Neuronal stem cell (in vitro differentiated cells): Measurements from ENCODE around the gene ACVR1B.

Experiments used
- DNase-seq: peaks from one replicate; pipeline ENCODE4 v3.0.0-alpha.2; 2013; ENCODE audit warnings: low spot score
- H2AFZ ChIP-seq: one replicate; pipeline ENCODE4 v1.6.1; 2013; ENCODE audit warnings: mild to moderate bottlenecking, low read length, inconsistent platforms
- H2AK5ac ChIP-seq: 2 replicates; pipeline ENCODE4 v1.6.1; 2013; ENCODE audit warnings: low read depth, mild to moderate bottlenecking, inconsistent platforms, low read length, moderate library complexity, mixed read lengths
- H2BK120ac ChIP-seq: 2 replicates; pipeline ENCODE4 v1.6.1; 2013; ENCODE audit warnings: low read depth, mild to moderate bottlenecking, inconsistent platforms, low read length, moderate library complexity, mixed read lengths
- H2BK12ac ChIP-seq: one replicate; pipeline ENCODE4 v1.6.1; 2013; ENCODE audit warnings: low read length, inconsistent platforms
- H2BK15ac ChIP-seq: 2 replicates; pipeline ENCODE4 v1.6.1; 2013; ENCODE audit warnings: mild to moderate bottlenecking, low read length, inconsistent platforms, mixed read lengths
- H2BK5ac ChIP-seq: one replicate; pipeline ENCODE4 v1.6.1; 2013; ENCODE audit warnings: inconsistent platforms, mild to moderate bottlenecking, low read length, moderate library complexity
- H3K14ac ChIP-seq: one replicate; pipeline ENCODE4 v1.6.1; 2013; ENCODE audit warnings: low read length, inconsistent platforms
- H3K18ac ChIP-seq: 2 replicates; pipeline ENCODE4 v1.6.1; 2013; ENCODE audit warnings: low read length, inconsistent platforms
- H3K23ac ChIP-seq: 2 replicates; pipeline ENCODE4 v1.6.1; 2013; ENCODE audit warnings: low read depth, mild to moderate bottlenecking, mixed read lengths, low read length, inconsistent platforms; ENCODE audit not compliant: poor library complexity
- H3K27ac ChIP-seq: replicated peaks from 3 replicates; pipeline ENCODE4 v1.5.1; 2013; ENCODE audit warnings: low read length, inconsistent platforms
- H3K27me3 ChIP-seq, 3 experiments: 2 replicates each; pipeline ENCODE4 v1.6.1; 2013; ENCODE audit warnings: low read length in 3 of 3, mild to moderate bottlenecking in 2 of 3, inconsistent platforms in 1 of 3, low read depth in 1 of 3, mixed read lengths in 1 of 3, moderate library complexity in 1 of 3; ENCODE audit not compliant: control insufficient read depth in 3 of 3, insufficient read depth in 3 of 3
- H3K36me3 ChIP-seq, 2 donors: replicated peaks in 1 of 2; 2 replicates each; pipeline ENCODE4 v1.6.1; 2013; ENCODE audit warnings: low read length in 2 of 2; ENCODE audit not compliant: control insufficient read depth in 2 of 2, insufficient read depth in 2 of 2
- H3K4ac ChIP-seq: 2 replicates; pipeline ENCODE4 v1.6.1; 2013; ENCODE audit warnings: inconsistent platforms, mild to moderate bottlenecking, low read length, moderate library complexity
- H3K4me1 ChIP-seq, 2 donors: 1 replicate in 1 of 2; 2 replicates in 1 of 2; pipeline ENCODE4 v1.6.1; 2013; ENCODE audit warnings: low read length in 2 of 2, low read depth in 1 of 2; ENCODE audit not compliant: control insufficient read depth in 2 of 2, insufficient read depth in 1 of 2
- H3K4me2 ChIP-seq: one replicate; pipeline ENCODE4 v1.6.1; 2013; ENCODE audit warnings: mild to moderate bottlenecking, low read length, inconsistent platforms; ENCODE audit not compliant: insufficient read depth, poor library complexity, severe bottlenecking
- H3K4me3 ChIP-seq, 2 donors: 2 replicates each; pipeline ENCODE4 v1.5.1; 2013; ENCODE audit warnings: low read length in 2 of 2, mild to moderate bottlenecking in 2 of 2, inconsistent platforms in 1 of 2, moderate library complexity in 1 of 2
- H3K79me1 ChIP-seq: one replicate; pipeline ENCODE4 v1.6.1; 2013; ENCODE audit warnings: low read depth, mild to moderate bottlenecking, inconsistent platforms, low read length, moderate library complexity
- H3K9ac ChIP-seq: one replicate; pipeline ENCODE4 v1.6.1; 2013; ENCODE audit warnings: mild to moderate bottlenecking, low read depth, low read length, inconsistent platforms; ENCODE audit not compliant: poor library complexity
- H3K9me3 ChIP-seq, 2 donors: replicated peaks in 1 of 2; 2 replicates each; pipeline versions ENCODE3 to v1.6.1; 2013; ENCODE audit warnings: low read length in 2 of 2, mild to moderate bottlenecking in 2 of 2, inconsistent platforms in 1 of 2, low read depth in 1 of 2, mixed read lengths in 1 of 2, moderate library complexity in 1 of 2; ENCODE audit not compliant: control insufficient read depth in 2 of 2, insufficient read depth in 1 of 2
- H4K8ac ChIP-seq: one replicate; pipeline ENCODE4 v1.6.1; 2013; ENCODE audit warnings: low read depth, mild to moderate bottlenecking, inconsistent platforms, low read length, moderate library complexity
- H4K91ac ChIP-seq: one replicate; pipeline ENCODE4 v1.6.1; 2013; ENCODE audit warnings: low read length, low read depth, mild to moderate bottlenecking, inconsistent platforms; ENCODE audit not compliant: poor library complexity
- WGBS, 2 donors: extraction: QIAGEN DNeasy Blood & Tissue Kit; methylation state at CpG; one replicate each; pipeline ENCODE4 v1.1.7; 2013; ENCODE audit warnings: missing lambda C conversion rate in 2 of 2, mixed read lengths in 1 of 2; ENCODE audit not compliant: insufficient read length in 2 of 2, insufficient replicate concordance in 1 of 2; ENCODE audit errors: extremely low coverage in 2 of 2; 5-methylcytosine and 5-hydroxymethylcytosine counted together

The ACVR1B gene

DNA sequence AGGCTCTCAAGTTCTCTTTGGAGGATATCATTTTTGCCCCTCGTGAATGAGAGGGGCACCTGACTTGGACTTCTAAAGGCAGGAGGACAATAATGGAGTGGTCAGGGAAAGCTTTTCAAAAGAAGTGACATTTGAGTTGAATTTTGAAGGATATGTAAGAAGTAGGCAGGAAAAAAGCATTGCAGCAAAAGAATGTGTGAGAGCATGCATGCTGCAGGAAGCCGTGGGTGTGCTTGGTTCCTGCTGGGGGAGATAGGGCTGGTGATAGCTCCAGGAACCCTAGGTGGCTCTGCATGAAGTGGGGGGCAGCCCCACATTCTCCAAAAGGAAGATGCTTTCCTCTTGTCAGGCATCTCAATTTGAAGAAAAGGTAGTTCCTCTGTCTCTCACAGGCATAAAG, 23.1 kb downstream of the ACVR1B start:
- peaks cover 6 to 7% of the 10 kb centered on the region in 2 donors for H3K4me1 ChIP-seq
- DNase-seq = no peak
- no peak overlapping the region for H3K14ac ChIP-seq
- H2AK5ac ChIP-seq = no peak overlapping the region
- H2BK15ac ChIP-seq = no peak overlapping the region
- no peaks in the 10 kb centered on the region for H3K27me3 ChIP-seq
- H4K8ac ChIP-seq = no peak overlapping the region
- no peak overlapping the region for H2BK12ac ChIP-seq
- H3K36me3 ChIP-seq = peaks cover 5 to 57% of the 10 kb centered on the region in 2 donors
- WGBS, 2 donors = no CpG with 5 or more reads among the region's 2 CpGs
- no peak overlapping the region for H3K4ac ChIP-seq
- no peak overlapping the region for H2BK5ac ChIP-seq
- no peak overlapping the region for H3K18ac ChIP-seq
- no peak overlapping the region for H3K4me2 ChIP-seq
- H2AFZ ChIP-seq = no peak overlapping the region
- H4K91ac ChIP-seq = no peak overlapping the region
- no peak overlapping the region for H3K23ac ChIP-seq
- no peak overlapping the region for H3K27ac ChIP-seq
- H3K9ac ChIP-seq = no peak overlapping the region
- H2BK120ac ChIP-seq = no peak overlapping the region
- H3K4me3 ChIP-seq = no peak overlapping the region
- H3K9me3 ChIP-seq = peaks cover 0 to 2% of the 10 kb centered on the region in 2 donors
- H3K79me1 ChIP-seq = peaks cover 3% of the 10 kb centered on the region

DNA sequence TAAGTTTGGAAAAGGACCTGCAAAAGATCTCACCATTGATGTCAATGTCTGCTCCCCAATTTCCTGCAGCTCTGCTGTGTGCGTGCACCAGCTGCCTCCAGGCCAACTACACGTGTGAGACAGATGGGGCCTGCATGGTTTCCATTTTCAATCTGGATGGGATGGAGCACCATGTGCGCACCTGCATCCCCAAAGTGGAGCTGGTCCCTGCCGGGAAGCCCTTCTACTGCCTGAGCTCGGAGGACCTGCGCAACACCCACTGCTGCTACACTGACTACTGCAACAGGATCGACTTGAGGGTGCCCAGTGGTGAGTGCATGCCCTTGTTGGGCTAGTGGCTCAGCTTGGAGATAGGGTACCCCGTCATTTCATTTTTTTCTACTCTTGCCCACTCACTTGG, 23.7 kb downstream of the ACVR1B start:
- no peak overlapping the region for H3K14ac ChIP-seq
- peaks cover 6 to 7% of the 10 kb centered on the region in 2 donors for H3K4me1 ChIP-seq
- H4K8ac ChIP-seq = no peak overlapping the region
- H2BK120ac ChIP-seq = no peak overlapping the region
- H3K23ac ChIP-seq = no peak overlapping the region
- no peaks in the 10 kb centered on the region for H3K27me3 ChIP-seq
- no peak overlapping the region for H2AFZ ChIP-seq
- no peak overlapping the region for H3K9ac ChIP-seq
- no peak for DNase-seq
- no CpG with 5 or more reads among the region's 8 CpGs for WGBS, 2 donors
- H3K27ac ChIP-seq = no peak overlapping the region
- H3K79me1 ChIP-seq = peaks cover 3% of the 10 kb centered on the region
- no peaks in the 10 kb centered on the region for H3K9me3 ChIP-seq
- no peak overlapping the region for H3K4me3 ChIP-seq
- H3K18ac ChIP-seq = no peak overlapping the region
- no peak overlapping the region for H2BK5ac ChIP-seq
- H4K91ac ChIP-seq = no peak overlapping the region
- no peak overlapping the region for H3K4me2 ChIP-seq
- H3K36me3 ChIP-seq = peaks cover 5 to 58% of the 10 kb centered on the region in 2 donors
- H2BK12ac ChIP-seq = no peak overlapping the region
- no peak overlapping the region for H2AK5ac ChIP-seq
- H2BK15ac ChIP-seq = no peak overlapping the region
- no peak overlapping the region for H3K4ac ChIP-seq

DNA sequence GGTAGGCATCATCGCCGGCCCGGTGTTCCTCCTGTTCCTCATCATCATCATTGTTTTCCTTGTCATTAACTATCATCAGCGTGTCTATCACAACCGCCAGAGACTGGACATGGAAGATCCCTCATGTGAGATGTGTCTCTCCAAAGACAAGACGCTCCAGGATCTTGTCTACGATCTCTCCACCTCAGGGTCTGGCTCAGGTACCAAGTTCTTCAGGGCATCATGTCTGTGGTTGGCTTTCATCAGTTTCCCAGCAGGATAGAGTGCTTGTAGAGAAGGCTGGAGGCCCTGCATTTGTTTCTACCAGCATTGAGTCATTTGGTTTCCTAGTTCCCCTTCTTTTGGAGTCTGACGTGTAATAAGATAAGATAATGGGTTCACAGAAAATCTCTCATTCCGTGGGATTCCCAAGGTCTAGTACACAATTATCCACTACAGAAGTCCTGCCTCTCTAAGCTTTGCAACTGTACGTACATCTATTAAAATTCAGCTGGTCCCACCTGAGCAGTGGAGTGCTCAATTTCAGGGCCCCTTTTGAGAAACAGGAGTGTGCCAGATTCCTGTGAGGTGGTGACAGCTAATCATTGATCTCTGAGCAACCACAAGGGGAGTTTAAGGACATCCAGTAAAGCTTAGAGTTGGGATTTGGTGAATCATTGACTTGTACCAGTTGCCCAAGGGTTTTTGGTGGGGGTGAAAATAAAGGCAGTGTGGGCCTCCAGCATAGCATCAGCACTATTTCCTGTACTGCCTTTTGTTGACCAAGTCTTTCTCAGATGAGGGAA, 25.1 kb downstream of the ACVR1B start:
- H3K14ac ChIP-seq = no peak overlapping the region
- H3K4ac ChIP-seq = no peak overlapping the region
- no peak overlapping the region for H3K9ac ChIP-seq
- H3K36me3 ChIP-seq = peaks cover 14 to 71% of the 10 kb centered on the region in 2 donors
- H3K4me1 ChIP-seq = peaks cover 6 to 7% of the 10 kb centered on the region in 2 donors
- H3K9me3 ChIP-seq = no peaks in the 10 kb centered on the region
- H2AFZ ChIP-seq = no peak overlapping the region
- no peak overlapping the region for H3K4me3 ChIP-seq
- no peak overlapping the region for H3K27ac ChIP-seq
- H2BK5ac ChIP-seq = no peak overlapping the region
- H2BK15ac ChIP-seq = no peak overlapping the region
- H4K91ac ChIP-seq = no peak overlapping the region
- no peak overlapping the region for H4K8ac ChIP-seq
- H3K4me2 ChIP-seq = no peak overlapping the region
- H2BK12ac ChIP-seq = no peak overlapping the region
- H2BK120ac ChIP-seq = no peak overlapping the region
- H3K27me3 ChIP-seq = no peaks in the 10 kb centered on the region
- H3K23ac ChIP-seq = no peak overlapping the region
- H2AK5ac ChIP-seq = no peak overlapping the region
- DNase-seq = no peak
- no CpG with 5 or more reads among the region's 10 CpGs for WGBS, 2 donors
- H3K18ac ChIP-seq = no peak overlapping the region
- H3K79me1 ChIP-seq = peaks cover 3% of the 10 kb centered on the region

DNA sequence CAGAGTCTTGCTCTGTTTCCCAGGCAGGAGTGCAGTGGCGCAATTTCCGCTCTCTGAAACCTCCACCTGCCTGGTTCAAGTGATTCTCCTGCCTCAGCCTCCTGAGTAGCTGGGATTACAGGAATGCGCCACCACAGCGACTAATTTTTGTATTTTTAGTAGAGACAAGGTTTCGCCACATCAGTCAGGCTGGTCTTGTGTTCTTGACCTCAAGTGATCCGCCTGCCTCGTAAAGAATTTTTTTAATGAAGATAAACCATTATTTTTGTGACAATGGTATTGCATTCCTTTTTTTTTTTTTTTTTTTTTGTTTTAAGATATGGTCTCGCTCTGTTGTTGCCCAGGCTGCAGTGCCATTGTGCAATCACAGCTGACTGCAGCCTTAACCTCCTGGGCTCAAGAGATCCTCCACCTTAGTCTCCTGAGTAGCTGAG, 25.8 kb downstream of the ACVR1B start:
- H3K4me2 ChIP-seq = no peak overlapping the region
- no peak overlapping the region for H3K18ac ChIP-seq
- peaks cover 19 to 79% of the 10 kb centered on the region in 2 donors for H3K36me3 ChIP-seq
- DNase-seq = no peak
- H2AFZ ChIP-seq = no peak overlapping the region
- no peak overlapping the region for H4K8ac ChIP-seq
- no peak overlapping the region for H3K27ac ChIP-seq
- peaks cover 3% of the 10 kb centered on the region for H3K79me1 ChIP-seq
- H3K4me3 ChIP-seq = no peak overlapping the region
- H3K14ac ChIP-seq = no peak overlapping the region
- no peak overlapping the region for H2BK5ac ChIP-seq
- no peak overlapping the region for H3K23ac ChIP-seq
- peaks cover 6 to 7% of the 10 kb centered on the region in 2 donors for H3K4me1 ChIP-seq
- no peaks in the 10 kb centered on the region for H3K27me3 ChIP-seq
- H2BK12ac ChIP-seq = no peak overlapping the region
- H2BK120ac ChIP-seq = no peak overlapping the region
- no peak overlapping the region for H3K9ac ChIP-seq
- no CpG with 5 or more reads among the region's 8 CpGs for WGBS, 2 donors
- no peak overlapping the region for H3K4ac ChIP-seq
- H2AK5ac ChIP-seq = no peak overlapping the region
- no peak overlapping the region for H2BK15ac ChIP-seq
- H4K91ac ChIP-seq = no peak overlapping the region
- H3K9me3 ChIP-seq = no peaks in the 10 kb centered on the region
